ENCODE measurements around the gene MAT2A.
"Not testable (repeated sequence)": the region's sequence is repeated elsewhere in the genome, so short reads cannot be mapped to it uniquely, and the experiment has no call there.

The MAT2A gene

DNA sequence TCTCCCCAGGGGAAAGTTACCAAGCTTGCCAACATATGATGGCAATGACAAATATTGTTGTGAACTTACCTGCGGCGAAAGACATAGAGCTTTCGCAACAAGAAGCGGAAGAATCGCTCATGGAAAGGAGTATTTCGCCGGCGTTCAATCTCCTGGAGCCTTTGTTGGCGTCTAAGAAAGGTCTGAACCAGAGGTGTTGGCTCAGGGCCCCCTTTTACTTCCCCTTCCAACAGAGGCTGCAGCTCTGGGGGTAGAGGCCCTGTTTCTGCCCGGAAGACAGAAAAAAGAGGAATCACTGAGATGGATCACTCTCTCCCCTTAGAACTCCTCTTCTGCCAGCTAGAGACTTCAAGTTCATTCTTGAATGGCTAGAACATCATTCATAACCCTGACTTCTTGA, 11.5 kb downstream of the MAT2A start:
- H3K9me3 ChIP-seq (ENCODE audit: low read length): no peaks in the 10 kb centered on the region

GRCh38 chr2:85551698-85552678, 13.0 kb downstream of the MAT2A start:
- H3K27ac ChIP-seq (ENCODE audit: low read depth, low read length): no peak overlapping the region
- H3K9me3 ChIP-seq (ENCODE audit: low read length): no peaks in the 10 kb centered on the region
- H3K27me3 ChIP-seq (ENCODE audit: control insufficient read depth in 1 of 2, insufficient read depth in 2 of 2, low read length in 2 of 2): no peaks in the 10 kb centered on the region
- H3K36me3 ChIP-seq (ENCODE audit: insufficient read depth, low read length): peaks cover 60% of the 10 kb centered on the region
- no peaks in the 10 kb centered on the region for H3K4me1 ChIP-seq (ENCODE audit: insufficient read depth, low read length)
- no peak overlapping the region for H3K4me3 ChIP-seq (ENCODE audit: low read depth in 1 of 2, low read length in 2 of 2)
- H3K9ac ChIP-seq (ENCODE audit: low read length): no peak overlapping the region

More for the DNA sequence above, 11.5 kb downstream of the MAT2A start:
- Histone ChIP-seq H3K36me3 (ENCODE audit: insufficient read depth, low read length) (peaks cover 66% of the 10 kb centered on the region), H3K27ac (ENCODE audit: low read depth, low read length) (no peak overlapping the region), H3K4me1 (ENCODE audit: insufficient read depth, low read length) (no peaks in the 10 kb centered on the region), H3K27me3 (ENCODE audit: control insufficient read depth in 1 of 2, insufficient read depth in 2 of 2, low read length in 2 of 2) (no peaks in the 10 kb centered on the region), H3K4me3 (ENCODE audit: low read depth in 1 of 2, low read length in 2 of 2) (no peak overlapping the region), H3K9ac (ENCODE audit: low read length) (peak overlapping the region; percentile 10)

GRCh38 chr2:85553184-85553583, 14.2 kb downstream of the MAT2A start:
- Histone ChIP-seq H3K9me3 (ENCODE audit: low read length) (no peaks in the 10 kb centered on the region), H3K4me1 (ENCODE audit: insufficient read depth, low read length) (no peaks in the 10 kb centered on the region), H3K36me3 (ENCODE audit: insufficient read depth, low read length) (peaks cover 60% of the 10 kb centered on the region), H3K4me3 (ENCODE audit: low read depth in 1 of 2, low read length in 2 of 2) (no peak overlapping the region), H3K9ac (ENCODE audit: low read length) (no peak overlapping the region), H3K27me3 (ENCODE audit: control insufficient read depth in 1 of 2, insufficient read depth in 2 of 2, low read length in 2 of 2) (no peaks in the 10 kb centered on the region), H3K27ac (ENCODE audit: low read depth, low read length) (no peak overlapping the region)

DNA sequence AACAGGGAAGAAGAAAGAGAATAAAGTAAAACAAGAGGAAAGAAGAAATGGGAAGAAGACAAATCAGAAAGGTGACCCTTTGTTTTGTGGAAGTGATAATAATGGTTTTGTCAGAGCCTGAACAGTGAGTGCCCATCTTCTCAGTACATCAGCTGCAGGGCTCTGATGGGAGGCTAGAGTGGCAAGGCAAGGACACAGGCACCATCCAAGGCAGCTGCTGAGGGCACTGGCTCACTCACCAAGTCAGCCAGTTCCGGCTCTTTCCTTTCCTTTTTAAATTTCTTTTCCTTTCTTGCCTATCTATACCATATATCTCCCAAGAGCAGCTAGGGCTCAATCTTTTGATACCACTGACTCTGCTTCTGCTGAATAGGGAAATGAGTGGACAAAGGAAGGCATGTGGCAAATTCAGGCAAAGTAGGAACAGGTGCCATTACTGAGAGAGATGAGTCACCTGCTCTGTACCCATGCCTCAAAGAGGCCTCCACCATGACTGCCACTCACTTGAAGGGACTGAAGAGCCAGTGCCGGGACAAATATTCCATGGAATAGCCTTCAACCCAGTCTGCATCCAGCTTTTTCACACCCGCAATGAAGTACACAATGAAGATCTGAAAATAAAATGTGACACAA, 16.1 kb downstream of the MAT2A start:
- H3K4me3 ChIP-seq (ENCODE audit: low read depth in 1 of 2, low read length in 2 of 2): no peak overlapping the region
- no peak overlapping the region for H3K9ac ChIP-seq (ENCODE audit: low read length)
- H3K27me3 ChIP-seq (ENCODE audit: control insufficient read depth in 1 of 2, insufficient read depth in 2 of 2, low read length in 2 of 2): no peaks in the 10 kb centered on the region
- H3K4me1 ChIP-seq (ENCODE audit: insufficient read depth, low read length): peaks cover 4% of the 10 kb centered on the region
- H3K9me3 ChIP-seq (ENCODE audit: low read length): no peaks in the 10 kb centered on the region
- no peak overlapping the region for H3K27ac ChIP-seq (ENCODE audit: low read depth, low read length)
- peaks cover 54% of the 10 kb centered on the region for H3K36me3 ChIP-seq (ENCODE audit: insufficient read depth, low read length)

GRCh38 chr2:85557130-85557529, 18.2 kb downstream of the MAT2A start:
- Histone ChIP-seq H3K36me3 (ENCODE audit: insufficient read depth, low read length) (peaks cover 35% of the 10 kb centered on the region), H3K27ac (ENCODE audit: low read depth, low read length) (no peak overlapping the region), H3K4me1 (ENCODE audit: insufficient read depth, low read length) (peaks cover 11% of the 10 kb centered on the region), H3K27me3 (ENCODE audit: control insufficient read depth in 1 of 2, insufficient read depth in 2 of 2, low read length in 2 of 2) (no peaks in the 10 kb centered on the region), H3K4me3 (ENCODE audit: low read depth in 1 of 2, low read length in 2 of 2) (no peak overlapping the region), H3K9me3 (ENCODE audit: low read length) (no peaks in the 10 kb centered on the region), H3K9ac (ENCODE audit: low read length) (no peak overlapping the region)

GRCh38 chr2:85558160-85558559, 19.2 kb downstream of the MAT2A start:
- Histone ChIP-seq H3K9me3 (ENCODE audit: low read length) (no peaks in the 10 kb centered on the region), H3K36me3 (ENCODE audit: insufficient read depth, low read length) (peaks cover 25% of the 10 kb centered on the region), H3K4me1 (ENCODE audit: insufficient read depth, low read length) (peaks cover 11% of the 10 kb centered on the region), H3K4me3 (ENCODE audit: low read depth in 1 of 2, low read length in 2 of 2) (no peak overlapping the region), H3K27me3 (ENCODE audit: control insufficient read depth in 1 of 2, insufficient read depth in 2 of 2, low read length in 2 of 2) (no peaks in the 10 kb centered on the region), H3K9ac (ENCODE audit: low read length) (no peak overlapping the region), H3K27ac (ENCODE audit: low read depth, low read length) (no peak overlapping the region)

GRCh38 chr2:85560403-85560726, 21.4 kb downstream of the MAT2A start:
- H3K27ac ChIP-seq (ENCODE audit: low read depth, low read length): not testable (repeated sequence)

DNA sequence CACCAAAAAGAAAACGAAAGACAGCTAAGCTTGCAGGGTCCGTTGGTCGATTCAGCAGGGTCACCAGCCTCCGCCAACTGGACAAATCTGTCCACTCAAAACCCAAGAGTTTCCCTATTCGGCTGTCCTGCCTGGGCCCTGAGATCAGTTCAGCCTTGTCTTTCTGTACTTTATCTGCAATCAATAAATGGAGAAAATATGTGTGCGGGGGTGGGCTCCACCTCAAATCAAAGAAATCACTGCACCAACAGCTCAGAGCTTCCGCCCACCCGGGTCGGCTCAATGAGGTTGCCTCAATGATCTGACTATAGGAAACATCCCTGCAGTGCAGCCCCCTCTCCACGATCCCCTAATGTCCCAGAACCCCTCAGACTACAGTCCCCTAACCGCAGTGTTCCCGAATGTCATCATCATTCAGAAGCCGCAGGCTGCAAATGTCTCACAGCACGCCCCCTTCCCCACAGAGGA, 21.9 kb downstream of the MAT2A start:
- H3K27me3 ChIP-seq (ENCODE audit: control insufficient read depth in 1 of 2, insufficient read depth in 2 of 2, low read length in 2 of 2): no peaks in the 10 kb centered on the region
- H3K36me3 ChIP-seq (ENCODE audit: insufficient read depth, low read length): peaks cover 5% of the 10 kb centered on the region
- peak overlapping the region; percentile 75 for H3K27ac ChIP-seq (ENCODE audit: low read depth, low read length)
- H3K9ac ChIP-seq (ENCODE audit: low read length): peak overlapping the region; percentile 50
- peak overlapping the region; percentile 54 to 98 for H3K4me3 ChIP-seq (ENCODE audit: low read depth in 1 of 2, low read length in 2 of 2)
- peaks cover 11% of the 10 kb centered on the region for H3K4me1 ChIP-seq (ENCODE audit: insufficient read depth, low read length)
- H3K9me3 ChIP-seq (ENCODE audit: low read length): no peaks in the 10 kb centered on the region

More at GRCh38 chr2:85560403-85560726, 21.4 kb downstream of the MAT2A start:
- H3K4me3 ChIP-seq (ENCODE audit: low read depth in 1 of 2, low read length in 2 of 2): peak overlapping the region; percentile 54 to 98
- not testable (repeated sequence) for H3K36me3 ChIP-seq (ENCODE audit: insufficient read depth, low read length); H3K9me3 ChIP-seq (ENCODE audit: low read length); H3K27me3 ChIP-seq (ENCODE audit: control insufficient read depth in 1 of 2, insufficient read depth in 2 of 2, low read length in 2 of 2)
- H3K9ac ChIP-seq (ENCODE audit: low read length): peak overlapping the region; percentile 50
- H3K4me1 ChIP-seq (ENCODE audit: insufficient read depth, low read length): peaks cover 11% of the 10 kb centered on the region

DNA sequence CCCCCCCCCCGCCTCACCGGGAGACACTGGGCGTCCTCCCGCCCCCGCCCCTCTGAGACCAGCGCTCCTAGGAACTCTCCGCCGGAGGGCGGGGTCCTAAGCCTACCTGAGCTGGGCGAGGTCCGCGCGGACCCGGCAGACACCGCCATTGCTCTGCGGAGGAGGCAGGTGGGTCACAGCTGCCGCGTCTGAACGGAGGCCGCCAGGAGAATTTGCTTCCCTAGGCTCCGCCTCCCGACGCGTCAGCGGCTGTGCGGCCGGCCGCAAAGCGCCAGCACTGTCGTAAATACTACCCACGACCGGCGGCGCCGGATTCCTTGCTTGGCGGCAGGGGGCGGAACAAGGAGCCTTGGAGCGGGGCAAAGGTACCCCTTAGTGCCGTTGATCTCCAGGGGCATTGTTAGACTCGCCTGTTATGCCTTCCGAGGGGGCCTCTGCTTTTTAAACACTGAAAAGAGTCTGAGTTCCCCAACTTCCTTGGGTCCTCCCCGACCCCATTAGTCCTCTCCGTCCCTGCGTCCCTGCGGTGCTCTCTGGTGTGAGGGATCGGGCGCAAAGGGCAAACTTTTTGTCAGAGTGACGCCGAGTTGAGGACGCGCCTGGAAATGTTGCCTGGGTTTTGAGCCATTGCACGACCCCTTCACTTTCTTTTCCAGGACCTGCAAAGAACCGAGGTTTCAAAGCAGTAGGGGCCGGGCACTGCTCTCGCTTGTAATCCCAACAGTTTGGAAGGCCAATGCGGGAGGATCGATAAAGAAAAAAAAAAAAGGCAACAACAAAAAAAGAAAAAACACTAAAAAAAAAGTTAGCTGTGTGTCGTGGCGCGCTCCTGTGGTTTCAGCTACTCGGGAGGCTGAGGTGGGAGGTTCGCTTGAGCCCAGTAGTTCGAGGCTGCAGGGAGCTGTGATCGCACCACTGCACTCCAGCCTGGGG, 22.6 kb downstream of the MAT2A start, which contains the start of gene GGCX:
Gene GGCX (minus strand): TSS at position 214 of the 933 bp plus-strand sequence. CDS start 65 bp downstream, at position 149.
- Histone ChIP-seq H3K27me3 (ENCODE audit: control insufficient read depth in 1 of 2, insufficient read depth in 2 of 2, low read length in 2 of 2) (no peaks in the 10 kb centered on the region), H3K9ac (ENCODE audit: low read length) (peak within 1 kb of the TSS; percentile 80), H3K4me1 (ENCODE audit: insufficient read depth, low read length) (peaks cover 11% of the 10 kb centered on the region), H3K27ac (ENCODE audit: low read depth, low read length) (peak within 1 kb of the TSS; percentile 75), H3K36me3 (ENCODE audit: insufficient read depth, low read length) (peaks cover 5% of the 10 kb centered on the region), H3K4me3 (ENCODE audit: low read depth in 1 of 2, low read length in 2 of 2) (peak within 1 kb of the TSS; percentile 54 to 98), H3K9me3 (ENCODE audit: low read length) (no peaks in the 10 kb centered on the region)

- H3K9ac ChIP-seq (ENCODE audit: low read length): no peak overlapping the region
- H3K4me1 ChIP-seq (ENCODE audit: insufficient read depth, low read length): peaks cover 11% of the 10 kb centered on the region
- H3K36me3 ChIP-seq (ENCODE audit: insufficient read depth, low read length): peaks cover under 1% of the 10 kb centered on the region
- no peaks in the 10 kb centered on the region for H3K9me3 ChIP-seq (ENCODE audit: low read length)
- no peak overlapping the region for H3K4me3 ChIP-seq (ENCODE audit: low read depth in 1 of 2, low read length in 2 of 2)
- H3K27ac ChIP-seq (ENCODE audit: low read depth, low read length): no peak overlapping the region
- no peaks in the 10 kb centered on the region for H3K27me3 ChIP-seq (ENCODE audit: control insufficient read depth in 1 of 2, insufficient read depth in 2 of 2, low read length in 2 of 2)
Measured at GRCh38 chr2:85564144-85564563, 25.2 kb downstream of the MAT2A start.

GRCh38 chr2:85566265-85566664, 27.3 kb downstream of the MAT2A start:
- no peaks in the 10 kb centered on the region for H3K4me1 ChIP-seq (ENCODE audit: insufficient read depth, low read length)
- no peak overlapping the region for H3K4me3 ChIP-seq (ENCODE audit: low read depth in 1 of 2, low read length in 2 of 2)
- H3K27me3 ChIP-seq (ENCODE audit: control insufficient read depth in 1 of 2, insufficient read depth in 2 of 2, low read length in 2 of 2): no peaks in the 10 kb centered on the region
- H3K9me3 ChIP-seq (ENCODE audit: low read length): no peaks in the 10 kb centered on the region
- H3K9ac ChIP-seq (ENCODE audit: low read length): no peak overlapping the region
- H3K27ac ChIP-seq (ENCODE audit: low read depth, low read length): no peak overlapping the region
- H3K36me3 ChIP-seq (ENCODE audit: insufficient read depth, low read length): no peaks in the 10 kb centered on the region

Measured in muscle layer of colon (tissue), 2 donors.